ENCODE results near the gene NTM.

DNA sequence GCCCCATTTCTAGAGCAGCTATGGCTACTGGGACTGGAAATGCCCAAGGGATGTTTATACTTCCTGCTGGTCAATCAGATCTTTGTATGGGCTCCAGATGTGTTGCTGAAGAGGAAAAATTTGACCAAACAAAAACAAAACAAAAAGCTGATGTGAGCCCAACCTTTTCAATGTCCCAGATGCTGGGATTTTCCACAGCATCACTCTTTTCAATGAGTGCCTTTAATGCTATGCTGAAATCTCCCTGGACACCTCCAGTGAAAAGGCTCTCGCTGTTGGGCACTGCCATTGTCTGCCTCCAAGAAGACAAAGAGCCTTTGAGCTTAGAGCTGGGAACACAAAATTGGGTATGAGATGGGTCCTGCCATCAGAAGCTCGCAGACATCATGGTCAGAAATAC is 671.9 kb downstream of the NTM start:
- TF ChIP-seq POLR2A (IDR thresholded peaks at IDR 0.05) = no peak
- no peak for TF ChIP-seq CTCF (IDR thresholded peaks at IDR 0.05)
